H7 (cell line): ENCODE results near the gene FBLN5. TPM values are rescaled to one million over a fixed set of nuclear protein-coding genes. Genes with fewer than 3 reads are reported as not detected.

Experiments used
- DNase-seq: peaks from one replicate; pipeline ENCODE4 v3.0.0; 2012
- H3K27me3 ChIP-seq: 2 replicates; pipeline ENCODE4 v1.6.0; 2011; ENCODE audit warnings: mild to moderate bottlenecking, low read length; ENCODE audit not compliant: control insufficient read depth, insufficient read depth
- H3K36me3 ChIP-seq: replicated peaks from 2 replicates; pipeline ENCODE4 v1.5.1; 2011; ENCODE audit warnings: low read length; ENCODE audit not compliant: control insufficient read depth, insufficient read depth
- H3K4me3 ChIP-seq: 2 replicates; pipeline ENCODE4 v1.5.1; 2011; ENCODE audit warnings: low read depth, mild to moderate bottlenecking, control low read depth, low read length, moderate library complexity; ENCODE audit not compliant: insufficient read depth
- total RNA-seq: library from RNA; depleted of rRNA; stranded (reverse); fragments of >200 nt; shearing (Covaris generic); gene quantifications from 2 replicates; pipeline ENCODE4 v1.2.3, GENCODE V29; 2014

Gene FBLN5
- total RNA-seq, 1 experiment from 2014 or later = 2.3 TPM

DNA sequence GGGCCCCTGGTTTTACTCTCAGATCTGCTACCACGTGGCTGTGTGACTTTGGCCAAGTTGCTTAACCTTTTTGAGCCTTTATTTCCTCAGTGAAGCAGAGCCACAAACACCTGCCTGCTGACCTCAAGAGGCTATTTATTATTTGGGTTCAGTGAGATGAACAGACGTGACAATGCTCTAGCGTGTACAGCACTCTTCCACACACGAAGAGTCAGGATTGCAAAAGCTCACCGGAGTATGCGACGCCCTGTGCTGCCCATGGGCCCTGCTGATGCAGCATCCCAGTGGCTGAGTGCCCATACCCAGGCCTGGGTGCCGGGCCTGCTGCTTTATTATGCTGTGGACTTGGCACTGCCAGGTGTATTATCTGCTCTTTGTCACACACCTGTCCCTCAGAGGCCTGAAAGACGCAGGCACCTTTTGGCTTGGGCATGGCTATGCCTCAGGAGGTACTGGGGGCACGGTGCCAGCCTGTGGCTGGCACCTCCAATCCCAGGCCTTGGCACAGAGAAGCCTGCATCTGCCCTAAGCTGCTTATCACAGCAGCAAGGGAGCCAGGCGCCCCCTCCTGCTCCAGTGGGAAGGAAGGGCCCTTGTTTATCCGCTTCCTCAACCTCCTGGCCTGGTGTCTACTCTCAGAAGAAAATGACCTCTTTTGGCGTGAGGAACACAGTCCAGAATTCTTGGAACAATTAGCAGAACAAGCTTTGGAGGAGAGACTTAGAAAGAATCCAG lies 57.9 kb downstream of the FBLN5 start:
- no peak overlapping the region for H3K4me3 ChIP-seq
- no peaks in the 10 kb centered on the region for H3K27me3 ChIP-seq
- DNase-seq = no peak
- H3K36me3 ChIP-seq = no peaks in the 10 kb centered on the region

DNA sequence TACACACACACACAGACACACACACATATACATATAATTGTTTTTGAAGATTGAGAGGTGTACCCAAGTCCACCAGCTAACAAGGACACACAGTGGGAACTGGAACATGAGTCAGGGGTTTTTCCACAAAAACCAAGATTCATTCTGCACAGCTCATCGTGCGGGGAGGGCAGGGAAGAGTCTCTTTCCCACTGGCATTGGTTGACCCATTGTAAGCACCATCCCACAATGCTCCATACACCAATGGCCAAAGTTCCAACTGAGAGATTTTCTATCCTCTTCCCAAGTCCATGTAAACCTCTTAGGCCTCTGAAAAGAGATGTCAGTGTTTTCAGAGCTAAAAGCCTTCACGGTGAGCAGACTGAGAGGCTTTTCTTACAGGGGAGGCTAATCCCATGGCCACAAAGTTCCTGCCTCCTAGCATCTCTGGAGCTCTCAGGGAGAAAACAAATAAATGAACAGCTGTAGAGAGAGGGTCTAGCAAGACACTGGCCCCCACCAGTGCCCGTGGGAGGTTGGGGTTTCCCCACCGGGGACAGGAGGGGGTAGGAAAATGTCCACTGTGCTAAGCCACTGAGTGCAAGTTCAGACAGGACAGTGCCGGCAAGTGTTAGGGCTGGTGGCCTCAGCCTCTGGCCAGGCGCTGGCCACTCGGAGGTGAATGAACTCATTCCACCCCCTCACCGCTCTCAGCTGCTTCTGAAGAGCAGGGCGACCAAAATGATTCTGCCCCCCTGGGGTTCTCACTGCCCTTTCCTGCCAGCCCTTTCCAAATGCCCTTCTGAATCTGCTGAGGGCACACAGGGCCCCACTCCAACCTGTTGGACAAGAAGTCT lies 58.6 kb downstream of the FBLN5 start:
- Histone ChIP-seq H3K36me3 (no peaks in the 10 kb centered on the region), H3K4me3 (no peak overlapping the region), H3K27me3 (no peaks in the 10 kb centered on the region)
- no peak for DNase-seq

DNA sequence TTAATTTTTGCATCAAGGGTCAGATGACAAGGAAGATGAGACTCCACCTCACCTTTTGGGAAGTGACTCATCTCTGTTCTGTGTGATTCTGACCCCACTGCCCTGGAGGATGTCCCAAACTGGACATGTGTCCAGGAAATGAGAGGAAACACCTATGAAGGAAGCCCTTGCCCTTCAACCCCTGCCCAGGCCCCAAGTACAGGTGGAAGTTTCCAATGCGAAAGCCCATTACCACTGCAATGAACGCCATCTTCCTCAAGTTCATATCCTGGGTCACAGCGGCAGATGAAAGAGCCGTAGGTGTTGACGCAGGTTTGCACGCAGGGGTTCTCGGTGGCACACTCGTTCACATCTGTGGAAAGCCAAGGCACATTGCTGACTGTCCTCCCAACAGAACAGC lies 60.5 kb downstream of the FBLN5 start:
- H3K27me3 ChIP-seq = no peaks in the 10 kb centered on the region
- no peaks in the 10 kb centered on the region for H3K36me3 ChIP-seq
- no peak for DNase-seq
- H3K4me3 ChIP-seq = no peak overlapping the region

DNA sequence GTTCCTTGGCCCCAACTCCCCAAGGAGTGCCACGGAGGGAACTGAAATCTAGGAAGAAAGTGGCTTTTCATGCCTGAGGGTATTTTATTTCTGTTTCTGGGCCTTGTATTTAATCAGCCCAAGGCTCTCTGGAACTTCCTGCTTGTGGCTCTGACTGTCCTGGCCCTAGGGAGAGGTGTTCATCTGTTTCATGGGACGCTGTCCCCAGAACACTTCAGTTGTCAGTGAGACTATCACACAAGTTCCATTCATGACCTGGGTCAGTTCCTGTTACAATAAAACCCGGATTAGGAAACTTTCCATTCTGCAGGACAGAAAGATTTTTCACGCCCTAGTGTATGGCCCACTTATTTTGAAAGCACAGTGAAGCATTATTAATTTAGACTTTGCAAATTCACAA lies 61.7 kb downstream of the FBLN5 start:
- Histone ChIP-seq H3K36me3 (no peaks in the 10 kb centered on the region), H3K4me3 (no peak overlapping the region), H3K27me3 (no peaks in the 10 kb centered on the region)
- DNase-seq = no peak

DNA sequence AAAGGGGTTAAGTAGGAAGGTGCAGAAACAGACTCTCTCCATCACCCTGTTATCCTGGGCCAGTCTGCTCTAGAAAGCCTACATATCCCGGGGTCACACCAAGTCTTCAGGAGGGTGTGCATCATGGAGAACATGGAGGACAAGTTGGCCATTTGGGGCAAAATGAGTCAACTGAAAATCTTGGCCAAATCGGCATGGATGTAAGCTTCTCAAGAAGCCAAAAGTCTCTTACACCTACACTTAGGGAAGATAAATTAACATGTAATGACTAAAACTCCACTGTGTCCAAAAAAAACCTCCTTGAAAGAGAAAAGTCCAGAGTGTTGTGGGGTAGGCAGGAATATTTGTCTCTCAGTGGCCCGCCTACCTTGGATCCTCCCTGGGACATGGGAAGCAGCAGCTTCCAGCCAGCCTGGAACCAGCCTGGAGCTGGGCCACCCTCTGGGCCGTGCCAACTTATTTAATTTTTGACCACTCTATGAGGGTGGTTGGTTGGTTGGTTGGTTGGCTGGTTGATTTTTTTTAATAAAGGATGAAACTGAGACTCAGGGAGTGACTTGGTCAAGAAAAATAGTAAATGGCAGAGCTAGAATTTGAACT lies 62.3 kb downstream of the FBLN5 start:
- Histone ChIP-seq H3K4me3 (no peak overlapping the region), H3K27me3 (no peaks in the 10 kb centered on the region), H3K36me3 (no peaks in the 10 kb centered on the region)
- DNase-seq = no peak

DNA sequence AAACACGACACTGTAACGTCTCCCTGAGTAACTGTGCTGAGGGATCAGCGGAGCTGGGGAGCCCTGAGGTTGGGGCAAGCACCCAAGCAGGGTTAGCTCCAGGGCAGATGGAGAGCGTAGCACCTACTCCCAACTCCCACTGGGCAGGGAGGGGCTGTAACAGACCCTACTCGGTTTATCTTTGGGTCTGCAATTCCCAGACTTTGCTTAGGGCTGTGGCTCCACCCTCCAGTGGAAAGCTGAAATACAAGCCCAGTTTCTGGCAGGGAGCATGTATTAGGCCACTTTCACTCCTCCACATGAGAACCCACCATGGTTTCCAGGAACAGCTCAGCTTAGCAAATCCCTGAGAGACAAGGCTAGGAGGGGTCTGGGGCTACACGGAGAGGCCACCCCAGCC lies 62.8 kb downstream of the FBLN5 start:
- Histone ChIP-seq H3K4me3 (no peak overlapping the region), H3K27me3 (no peaks in the 10 kb centered on the region), H3K36me3 (no peaks in the 10 kb centered on the region)
- DNase-seq = no peak

DNA sequence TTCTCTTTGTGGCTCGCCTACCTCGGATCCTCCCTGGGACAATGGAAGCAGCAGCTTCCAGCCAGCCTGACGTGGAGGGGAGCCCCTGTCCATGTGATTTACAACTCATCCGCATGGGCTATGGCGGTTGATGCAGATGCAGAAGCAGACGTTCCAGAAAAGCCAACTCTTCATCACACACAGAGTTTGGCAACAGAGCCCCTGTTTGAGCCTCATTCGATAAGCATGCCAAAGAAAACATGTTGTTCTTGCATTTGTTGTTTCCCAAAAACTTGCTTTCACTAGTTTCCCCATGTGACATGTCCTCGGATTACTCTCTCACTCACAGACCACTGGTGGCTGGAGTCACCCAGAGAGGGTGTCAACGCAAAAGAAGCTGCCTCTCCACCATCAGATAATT lies 63.7 kb downstream of the FBLN5 start:
- no peaks in the 10 kb centered on the region for H3K27me3 ChIP-seq
- no peak overlapping the region for H3K4me3 ChIP-seq

DNA sequence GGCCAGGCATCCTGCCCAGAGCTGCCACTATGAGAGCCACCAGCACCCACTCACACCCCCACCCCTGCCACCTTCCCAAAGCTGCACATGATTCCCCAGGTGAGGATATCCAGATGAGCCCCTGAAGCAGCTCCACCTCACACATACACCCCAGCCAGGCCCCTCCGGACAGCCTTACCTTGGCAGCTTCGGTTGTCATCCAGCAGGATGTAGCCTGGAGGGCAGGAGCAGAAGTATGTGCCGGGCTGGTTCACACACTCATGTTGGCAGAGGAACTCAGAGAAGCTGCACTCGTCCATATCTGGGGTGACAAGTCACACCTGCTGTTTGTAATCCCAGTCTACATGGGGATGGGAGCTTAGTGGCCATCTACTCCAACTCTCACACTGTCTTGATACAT lies 64.7 kb downstream of the FBLN5 start:
- Histone ChIP-seq H3K27me3 (no peaks in the 10 kb centered on the region), H3K4me3 (no peak overlapping the region), H3K36me3 (no peaks in the 10 kb centered on the region)
- DNase-seq = no peak

More for the DNA sequence above, 63.7 kb downstream of the FBLN5 start:
- no peak for DNase-seq
- H3K36me3 ChIP-seq = no peaks in the 10 kb centered on the region

DNA sequence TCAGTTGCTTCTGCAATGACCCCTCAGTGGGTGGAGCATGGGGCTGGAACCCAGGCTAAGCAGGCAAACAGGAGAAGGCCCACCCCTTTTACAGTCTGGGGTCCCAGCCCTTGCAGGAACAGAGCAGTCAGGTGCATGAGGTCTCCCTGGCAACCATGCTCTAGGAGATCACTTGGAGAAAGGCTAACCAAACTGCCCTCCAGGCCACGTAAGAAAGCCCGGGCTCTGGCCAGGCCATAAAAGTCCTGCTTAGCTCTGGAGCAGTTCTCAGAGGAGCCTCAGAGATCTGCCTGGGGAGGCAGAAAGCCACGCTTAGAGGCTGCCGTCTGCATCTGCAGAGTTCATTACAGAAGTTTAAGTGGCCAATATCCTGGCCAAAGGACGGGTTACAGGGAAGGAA lies 65.1 kb downstream of the FBLN5 start:
- Histone ChIP-seq H3K36me3 (no peaks in the 10 kb centered on the region), H3K4me3 (no peak overlapping the region), H3K27me3 (no peaks in the 10 kb centered on the region)
- no peak for DNase-seq

DNA sequence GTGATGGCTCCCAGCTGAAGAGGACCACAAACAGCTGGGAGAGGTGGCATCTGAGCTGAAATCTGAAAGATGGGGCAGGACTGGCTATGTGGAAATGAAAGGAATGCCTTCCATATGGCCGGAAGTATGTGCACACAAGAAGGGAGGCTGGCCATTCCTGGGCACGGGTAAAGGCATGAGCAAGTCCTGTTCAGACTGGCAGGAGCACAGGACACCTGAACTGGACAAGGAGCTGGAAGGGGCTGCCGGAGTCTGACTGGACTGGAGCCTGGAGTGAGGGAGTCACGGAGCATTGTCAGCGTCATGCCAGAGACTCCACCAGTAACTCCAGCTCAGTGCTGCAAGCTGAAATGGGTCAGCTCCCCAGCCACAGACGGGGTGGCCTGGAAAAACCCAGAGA lies 68.3 kb downstream of the FBLN5 start:
- DNase-seq = no peak
- no peak overlapping the region for H3K4me3 ChIP-seq
- H3K27me3 ChIP-seq = no peaks in the 10 kb centered on the region

DNA sequence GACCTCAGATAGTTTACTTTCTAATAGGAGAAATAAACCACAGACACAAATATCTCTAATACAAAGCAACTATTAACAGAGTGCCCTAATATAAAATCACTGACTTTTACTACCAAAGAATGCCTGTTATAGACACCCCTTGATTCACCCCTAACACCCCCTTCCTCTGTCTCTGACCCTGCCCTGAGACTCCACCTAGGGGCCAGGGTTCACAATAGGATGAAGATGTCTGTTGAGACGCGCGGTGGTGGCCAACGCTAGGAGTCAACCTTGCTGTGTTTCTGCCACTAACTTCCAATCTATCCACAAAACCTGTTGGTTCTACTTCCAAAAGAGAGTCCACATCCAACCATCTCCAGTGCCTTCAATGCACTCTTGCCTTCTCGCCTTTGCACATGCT lies 69.2 kb downstream of the FBLN5 start:
- DNase-seq = no peak
- no peak overlapping the region for H3K4me3 ChIP-seq
- no peaks in the 10 kb centered on the region for H3K27me3 ChIP-seq
- H3K36me3 ChIP-seq = no peaks in the 10 kb centered on the region

More for the DNA sequence above, 68.3 kb downstream of the FBLN5 start:
- H3K36me3 ChIP-seq = no peaks in the 10 kb centered on the region

DNA sequence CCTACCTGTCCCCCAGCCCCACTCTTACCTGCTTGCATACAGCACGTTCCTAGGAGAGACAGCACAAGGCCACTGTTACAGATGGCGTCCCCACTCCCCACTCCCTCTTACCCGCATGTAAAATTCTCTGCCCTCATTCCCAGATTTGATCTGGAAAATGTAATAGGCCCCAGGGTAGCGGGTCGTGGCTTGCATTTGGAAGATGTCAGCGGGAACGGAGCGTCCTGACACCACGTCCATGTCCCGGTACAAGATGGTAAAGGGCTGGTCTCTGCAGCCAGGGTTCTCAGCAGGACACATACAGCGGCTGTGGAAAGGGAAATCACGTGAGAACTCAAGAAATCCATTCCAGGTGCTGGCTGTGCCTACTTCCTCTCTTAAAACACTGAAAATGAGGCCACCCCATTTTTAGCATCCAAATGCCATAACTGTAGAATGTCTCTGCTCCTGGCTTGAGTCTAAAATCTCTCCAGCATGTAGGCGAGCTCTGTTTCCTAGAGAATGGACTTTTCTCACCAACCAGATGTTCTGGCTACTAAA lies 70.0 kb downstream of the FBLN5 start:
- DNase-seq = no peak
- H3K27me3 ChIP-seq = no peaks in the 10 kb centered on the region
- no peak overlapping the region for H3K4me3 ChIP-seq
- no peaks in the 10 kb centered on the region for H3K36me3 ChIP-seq

DNA sequence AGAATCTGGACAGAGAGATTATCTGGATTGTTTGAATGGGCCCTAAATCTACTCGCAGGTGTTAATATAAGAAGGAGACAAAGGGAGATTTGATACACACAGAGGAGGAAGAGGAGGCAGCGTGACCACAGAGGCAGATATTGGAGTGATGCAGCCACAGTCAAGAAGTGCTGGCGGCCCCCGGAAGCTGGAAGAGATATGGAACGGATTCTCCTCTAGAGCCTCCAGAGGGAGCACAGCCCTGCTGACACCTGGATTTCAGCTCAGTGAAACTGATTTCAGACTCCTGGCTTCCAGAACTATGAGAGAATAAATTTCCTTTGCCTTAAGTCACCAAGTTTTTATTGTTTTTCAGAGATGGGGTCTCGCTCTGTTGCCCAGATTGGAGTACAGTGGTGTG lies 71.0 kb downstream of the FBLN5 start:
- no peak for DNase-seq
- Histone ChIP-seq H3K4me3 (no peak overlapping the region), H3K36me3 (no peaks in the 10 kb centered on the region), H3K27me3 (no peaks in the 10 kb centered on the region)

DNA sequence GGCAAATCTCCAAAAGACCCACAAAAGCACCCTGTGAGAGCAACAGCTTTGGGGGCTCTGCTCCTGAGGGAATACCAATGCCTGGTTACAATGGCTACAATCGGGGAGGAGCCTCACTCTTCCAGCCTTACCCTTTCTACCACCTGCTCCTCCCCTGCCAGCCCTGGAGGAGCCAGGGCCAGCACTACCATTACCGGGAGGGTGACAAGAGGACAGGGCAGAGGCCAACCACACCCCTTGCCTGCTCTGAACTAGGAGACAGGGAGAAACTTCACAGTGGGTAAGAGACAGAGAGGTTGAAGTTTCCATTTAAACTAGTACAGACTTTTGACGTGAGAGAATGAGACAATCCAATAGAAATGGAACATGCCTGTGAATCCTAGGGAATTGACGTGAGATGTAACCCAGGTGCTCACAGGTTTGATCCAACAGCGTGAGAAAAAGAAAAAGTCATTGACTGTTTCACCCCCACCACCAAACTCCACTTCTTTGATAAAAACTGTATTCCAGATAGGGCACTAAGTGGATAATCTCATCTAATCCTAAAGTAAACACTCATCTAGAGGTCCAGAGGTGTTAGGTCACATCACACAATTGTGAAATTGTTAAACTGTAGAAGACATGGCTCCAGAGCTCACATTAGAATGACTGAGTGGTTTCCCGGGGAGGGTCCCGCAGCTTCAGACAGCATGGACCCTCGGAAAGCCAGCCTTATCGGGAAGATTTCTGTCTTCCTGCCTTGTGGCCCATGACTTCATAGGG lies 71.8 kb downstream of the FBLN5 start:
- DNase-seq = no peak
- Histone ChIP-seq H3K4me3 (no peak overlapping the region), H3K27me3 (no peaks in the 10 kb centered on the region), H3K36me3 (no peaks in the 10 kb centered on the region)
